NCI-H1694 (cell line): ENCODE results near the gene CTDSP2.
"Not testable (repeated sequence)": the region's sequence is repeated elsewhere in the genome, so short reads cannot be mapped to it uniquely, and the experiment has no call there.

Source experiments
- DNase-seq: peaks from one replicate; lab custom pipeline; 2025; lab: John Stamatoyannopoulos, UW

CTDSP2 gene

GRCh38 chr12:57881475-57881874, 34.9 kb upstream of the CTDSP2 start:
- no peak for DNase-seq

- not testable (repeated sequence) for DNase-seq
These were observed 34.5 kb upstream of the CTDSP2 start for GRCh38 chr12:57881035-57881434.

GRCh38 chr12:57877876-57878275, 31.3 kb upstream of the CTDSP2 start:
- DNase-seq: no peak

GRCh38 chr12:57875753-57876547, 29.4 kb upstream of the CTDSP2 start:
- DNase-seq: no peak

GRCh38 chr12:57874166-57875108, 27.9 kb upstream of the CTDSP2 start:
- no peak for DNase-seq

GRCh38 chr12:57872362-57872761, 25.8 kb upstream of the CTDSP2 start:
- no peak for DNase-seq

GRCh38 chr12:57869927-57870318, 23.4 kb upstream of the CTDSP2 start:
- DNase-seq: no peak

- DNase-seq: no peak
These were observed 22.9 kb upstream of the CTDSP2 start for GRCh38 chr12:57869298-57869926.

GRCh38 chr12:57868851-57869268, 22.3 kb upstream of the CTDSP2 start:
- peak; percentile 92 for DNase-seq

- DNase-seq: no peak
These were observed 21.7 kb upstream of the CTDSP2 start for GRCh38 chr12:57868221-57868620.

GRCh38 chr12:57866308-57867019, 19.9 kb upstream of the CTDSP2 start:
- DNase-seq: no peak

- DNase-seq: no peak
These were observed 18.7 kb upstream of the CTDSP2 start for GRCh38 chr12:57865084-57865751.

GRCh38 chr12:57864442-57865083, 18.0 kb upstream of the CTDSP2 start:
- DNase-seq: peak; percentile 54

GRCh38 chr12:57863676-57864075, 17.1 kb upstream of the CTDSP2 start:
- no peak for DNase-seq

- DNase-seq: no peak
These were observed 15.4 kb upstream of the CTDSP2 start for GRCh38 chr12:57861967-57862366.

- not testable (repeated sequence) for DNase-seq
These were observed 14.4 kb upstream of the CTDSP2 start for GRCh38 chr12:57860883-57861282.

- DNase-seq: no peak
These were observed 12.6 kb upstream of the CTDSP2 start for GRCh38 chr12:57859121-57859520.

- not testable (repeated sequence) for DNase-seq
These were observed 11.6 kb upstream of the CTDSP2 start for GRCh38 chr12:57858123-57858522.

- no peak for DNase-seq
These were observed 8.4 kb upstream of the CTDSP2 start for GRCh38 chr12:57854965-57855364.

- DNase-seq: no peak
These were observed 7.5 kb upstream of the CTDSP2 start for GRCh38 chr12:57853864-57854556.
